Urinary bladder (tissue), 4 donors: ENCODE measurements around the gene MTUS2. TPM values are rescaled to one million over a fixed set of nuclear protein-coding genes. Genes with fewer than 3 reads are reported as not detected.

Experiments used
- DNase-seq: peaks from one replicate; pipeline ENCODE4 v3.0.0-alpha.2; 2015; ENCODE audit errors: extremely low spot score
- H3K27ac ChIP-seq: one replicate; pipeline ENCODE4 v1.5.1; 2013; ENCODE audit warnings: low read depth, mild to moderate bottlenecking, moderate library complexity
- H3K36me3 ChIP-seq: one replicate; pipeline ENCODE4 v1.6.1; 2013; ENCODE audit warnings: mild to moderate bottlenecking, moderate library complexity; ENCODE audit not compliant: insufficient read depth
- H3K4me1 ChIP-seq: one replicate; pipeline ENCODE4 v1.6.1; 2013; ENCODE audit warnings: mild to moderate bottlenecking, moderate library complexity; ENCODE audit not compliant: insufficient read depth
- H3K4me3 ChIP-seq: one replicate; pipeline ENCODE4 v1.5.1; 2013; ENCODE audit warnings: low read depth, low read length
- WGBS: extraction: QIAGEN DNeasy Blood & Tissue Kit; methylation state at CpG from one replicate; pipeline ENCODE4 v1.1.7; 2013; 5-methylcytosine and 5-hydroxymethylcytosine counted together
- polyA plus RNA-seq: library from polyadenylated mRNA; stranded (reverse); fragments of 200-250 nt; gene quantifications from one replicate; pipeline ENCODE4 v1.2.3, GENCODE V29; 2013
- total RNA-seq: library from RNA; depleted of rRNA; stranded (reverse); fragments of >200 nt; gene quantifications from one replicate; pipeline ENCODE4 v1.2.3, GENCODE V29; 2014
- donor health status: healthy with polysubstance abuse.
- donor health status: healthy.

The MTUS2 gene
- total and polyA plus RNA-seq, 2 donors, result 0.25 to 1.4 TPM

DNA sequence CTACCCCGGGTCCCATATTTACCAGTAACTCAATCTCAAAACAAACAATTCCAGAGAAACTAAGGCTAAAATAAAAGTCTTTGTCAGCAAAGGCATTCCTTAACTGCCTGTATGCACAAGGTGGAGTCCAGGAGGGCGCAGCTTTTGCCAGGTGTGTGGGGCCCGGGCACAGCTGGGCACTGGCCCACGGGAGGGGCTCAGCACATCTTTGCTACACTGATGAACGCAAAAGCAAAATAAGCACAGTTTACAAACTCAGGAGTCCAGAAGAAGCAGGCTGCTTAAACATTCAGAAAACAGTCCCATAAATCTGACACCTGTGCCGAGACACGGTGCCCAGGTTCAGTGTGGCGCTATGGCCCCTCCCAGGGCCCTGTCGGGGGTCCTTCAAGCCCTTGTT lies 704.5 kb downstream of the MTUS2 start:
- H3K27ac ChIP-seq, result no peak overlapping the region
- DNase-seq, result no peak
- no peaks in the 10 kb centered on the region for H3K4me1 ChIP-seq
- no peak overlapping the region for H3K4me3 ChIP-seq
- H3K36me3 ChIP-seq, result no peaks in the 10 kb centered on the region
- 92% methylated on average over 9 of the region's 9 CpGs for WGBS

DNA sequence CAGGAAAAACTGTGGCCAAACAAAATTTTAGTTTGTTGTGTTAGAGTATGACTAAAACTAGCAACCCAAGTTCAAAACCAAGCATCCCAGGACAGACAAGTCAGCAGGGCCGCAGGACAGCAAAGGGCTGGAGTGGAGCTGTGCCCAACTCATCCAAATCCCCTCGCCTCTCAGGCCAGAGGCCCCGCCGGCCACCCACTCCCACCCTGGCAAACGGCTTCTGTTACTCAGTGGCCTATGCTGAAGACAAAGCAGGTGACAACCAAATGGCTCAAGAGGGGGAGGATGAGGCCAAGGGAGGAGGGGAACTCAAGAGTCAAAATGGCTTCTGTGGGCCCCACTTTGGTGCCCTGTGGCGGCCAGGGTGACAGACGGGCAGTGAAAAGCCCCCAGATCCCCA lies 705.6 kb downstream of the MTUS2 start:
- no peaks in the 10 kb centered on the region for H3K36me3 ChIP-seq
- no peaks in the 10 kb centered on the region for H3K4me1 ChIP-seq
- H3K27ac ChIP-seq, result no peak overlapping the region
- H3K4me3 ChIP-seq, result no peak overlapping the region
- DNase-seq, result no peak
- WGBS, result 97% methylated on average over 7 of the region's 7 CpGs

DNA sequence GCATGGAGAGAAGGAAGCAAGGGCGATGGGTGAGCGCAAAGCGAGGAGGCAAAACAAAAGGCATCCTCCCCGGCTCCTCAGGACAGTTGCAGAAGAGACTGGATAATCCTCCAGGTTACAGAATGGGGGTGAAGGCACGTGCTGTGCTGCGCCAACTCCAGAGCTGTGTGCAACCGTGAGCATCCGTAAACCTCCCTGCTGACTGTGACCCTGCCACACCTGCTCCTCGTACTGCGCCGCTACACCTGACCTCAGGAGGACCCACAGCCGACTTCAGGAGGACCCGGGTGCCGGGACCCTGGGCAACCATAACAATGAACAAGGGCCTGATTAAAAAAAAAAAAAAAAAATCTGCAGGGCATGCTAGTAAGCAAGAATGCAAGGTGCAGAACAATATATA lies 706.6 kb downstream of the MTUS2 start:
- no peaks in the 10 kb centered on the region for H3K4me1 ChIP-seq
- WGBS, result 95% methylated on average over 14 of the region's 14 CpGs
- H3K4me3 ChIP-seq, result no peak overlapping the region
- H3K27ac ChIP-seq, result no peak overlapping the region
- no peaks in the 10 kb centered on the region for H3K36me3 ChIP-seq
- no peak for DNase-seq

DNA sequence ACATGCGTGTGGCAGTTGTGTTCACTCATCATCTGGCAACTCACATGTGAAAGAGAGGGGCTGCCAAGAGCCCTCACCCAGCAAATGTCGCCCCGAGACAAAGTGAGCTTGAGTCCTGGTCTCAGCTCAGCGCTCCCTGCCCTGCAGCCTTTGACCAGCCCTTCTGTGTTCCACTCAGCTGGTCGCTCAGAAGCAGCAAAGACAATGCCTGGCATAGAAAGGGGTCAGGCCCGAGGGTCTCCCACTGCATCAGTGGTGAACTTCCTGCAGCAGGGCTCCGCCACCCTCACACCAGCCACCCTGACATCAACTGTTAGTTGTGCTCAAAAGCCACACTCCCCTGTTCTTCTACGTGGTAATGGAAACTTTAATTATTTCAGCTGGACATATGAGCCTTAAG lies 707.4 kb downstream of the MTUS2 start:
- Histone ChIP-seq H3K4me1 (no peaks in the 10 kb centered on the region), H3K27ac (no peak overlapping the region), H3K4me3 (no peak overlapping the region), H3K36me3 (no peaks in the 10 kb centered on the region)
- 90% methylated on average over 8 of the region's 8 CpGs for WGBS
- no peak for DNase-seq

DNA sequence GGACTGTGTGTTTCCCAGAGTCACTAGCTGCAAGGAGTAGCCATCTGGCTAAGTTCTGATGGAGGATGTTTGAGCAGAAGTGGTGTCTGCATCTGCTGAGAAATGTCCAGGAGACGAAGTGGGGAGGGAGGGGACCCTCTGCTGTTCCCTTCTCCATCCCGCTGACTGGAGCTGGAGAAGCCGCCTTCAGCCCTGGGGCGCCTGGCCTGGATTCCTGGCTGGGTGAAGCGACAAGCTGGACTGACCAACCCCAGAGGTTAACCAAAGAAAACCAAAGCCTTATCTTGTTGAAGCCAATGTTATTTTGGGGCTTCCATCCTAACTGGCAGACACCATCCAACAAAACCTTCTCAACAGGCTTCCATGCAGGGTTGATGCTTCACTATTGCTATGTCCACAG lies 707.8 kb downstream of the MTUS2 start:
- DNase-seq, result no peak
- Histone ChIP-seq H3K36me3 (no peaks in the 10 kb centered on the region), H3K4me3 (no peak overlapping the region), H3K27ac (no peak overlapping the region), H3K4me1 (no peaks in the 10 kb centered on the region)
- WGBS, result 95% methylated on average over 5 of the region's 5 CpGs

DNA sequence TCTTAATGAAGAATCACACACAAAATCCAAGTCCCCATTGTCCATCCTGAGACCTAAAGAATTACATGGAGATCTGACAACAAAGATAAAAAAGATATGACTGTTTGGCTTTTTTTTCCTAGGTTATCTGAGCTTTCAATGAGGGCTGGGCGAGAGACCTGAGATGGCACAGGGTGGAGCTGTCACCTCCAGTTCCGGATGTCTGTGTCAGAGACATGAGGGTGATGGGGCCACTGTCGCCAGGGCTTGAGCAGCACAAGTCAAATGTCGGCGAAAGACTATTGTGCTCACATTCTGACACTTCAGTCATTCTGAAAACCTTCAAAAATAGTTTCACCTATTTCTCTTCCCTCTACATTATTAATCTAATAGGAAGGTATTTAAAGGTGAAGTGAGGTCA lies 709.6 kb downstream of the MTUS2 start:
- 96% methylated on average over 5 of the region's 5 CpGs for WGBS

DNA sequence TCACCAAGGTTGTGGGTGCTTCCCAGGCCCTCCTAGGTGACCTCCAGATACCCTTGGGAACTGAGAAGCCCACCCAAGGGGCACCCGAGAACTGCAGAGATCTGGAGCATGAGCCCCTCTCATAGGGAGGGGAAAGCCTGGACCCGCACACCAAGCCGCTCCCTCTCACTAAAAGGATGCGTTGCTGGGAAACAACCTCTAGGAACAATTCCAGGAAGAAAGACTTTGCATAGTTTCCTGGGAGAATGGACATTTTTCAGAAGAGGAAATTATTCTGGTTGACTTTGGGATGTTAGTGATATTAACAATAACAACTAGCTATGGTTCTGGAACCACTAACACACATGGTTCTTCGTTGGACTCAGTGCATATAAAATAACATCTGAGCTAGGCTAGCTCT lies 710.8 kb downstream of the MTUS2 start:
- 84% methylated on average over 5 of the region's 5 CpGs for WGBS
- no peaks in the 10 kb centered on the region for H3K36me3 ChIP-seq
- no peak for DNase-seq
- H3K4me1 ChIP-seq, result no peaks in the 10 kb centered on the region
- H3K27ac ChIP-seq, result no peak overlapping the region
- no peak overlapping the region for H3K4me3 ChIP-seq

More for the DNA sequence above, 709.6 kb downstream of the MTUS2 start:
- no peak for DNase-seq
- no peak overlapping the region for H3K4me3 ChIP-seq
- no peaks in the 10 kb centered on the region for H3K36me3 ChIP-seq
- no peak overlapping the region for H3K27ac ChIP-seq
- no peaks in the 10 kb centered on the region for H3K4me1 ChIP-seq

DNA sequence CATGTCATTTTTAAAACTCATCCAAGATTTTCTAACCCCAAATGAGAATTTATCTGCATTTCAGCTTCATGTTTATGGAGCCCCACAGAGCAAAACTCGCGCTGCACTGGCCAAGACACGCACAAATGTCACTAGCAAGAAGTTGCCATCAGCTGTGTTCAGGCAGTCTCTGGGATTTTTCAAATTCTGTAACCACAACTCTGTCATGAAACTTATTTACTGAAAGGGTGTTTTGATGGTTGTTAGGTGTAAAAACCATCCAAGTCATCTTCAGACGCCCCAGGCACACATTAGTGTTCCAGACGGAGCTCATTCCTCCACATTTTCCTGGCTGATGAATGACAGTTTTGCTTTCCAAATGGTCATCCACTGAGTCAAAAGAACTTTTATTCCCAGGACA lies 712.0 kb downstream of the MTUS2 start:
- WGBS, result 88% methylated on average over 5 of the region's 5 CpGs
- Histone ChIP-seq H3K27ac (no peak overlapping the region), H3K4me1 (no peaks in the 10 kb centered on the region), H3K36me3 (no peaks in the 10 kb centered on the region), H3K4me3 (no peak overlapping the region)
- no peak for DNase-seq

DNA sequence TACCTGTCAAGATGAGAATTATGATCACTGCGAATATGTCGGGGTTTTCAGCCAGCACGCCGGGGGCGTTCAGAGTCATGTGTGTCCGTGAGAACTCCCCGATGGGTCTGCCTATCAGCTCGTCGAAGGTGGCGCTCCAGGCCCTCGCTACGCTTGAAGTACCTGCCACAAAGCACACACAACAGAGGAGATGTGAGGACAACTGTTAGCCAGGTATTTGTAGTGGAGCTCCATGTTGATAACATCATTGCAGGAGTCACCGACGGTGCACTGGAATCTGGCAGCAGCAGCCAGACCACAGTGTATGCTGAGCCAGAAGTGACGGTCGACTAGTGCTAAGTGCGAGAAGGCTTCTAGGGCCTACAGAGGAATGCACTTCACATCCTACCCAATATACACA lies 712.7 kb downstream of the MTUS2 start:
- no peaks in the 10 kb centered on the region for H3K36me3 ChIP-seq
- no peak for DNase-seq
- no peak overlapping the region for H3K27ac ChIP-seq

DNA sequence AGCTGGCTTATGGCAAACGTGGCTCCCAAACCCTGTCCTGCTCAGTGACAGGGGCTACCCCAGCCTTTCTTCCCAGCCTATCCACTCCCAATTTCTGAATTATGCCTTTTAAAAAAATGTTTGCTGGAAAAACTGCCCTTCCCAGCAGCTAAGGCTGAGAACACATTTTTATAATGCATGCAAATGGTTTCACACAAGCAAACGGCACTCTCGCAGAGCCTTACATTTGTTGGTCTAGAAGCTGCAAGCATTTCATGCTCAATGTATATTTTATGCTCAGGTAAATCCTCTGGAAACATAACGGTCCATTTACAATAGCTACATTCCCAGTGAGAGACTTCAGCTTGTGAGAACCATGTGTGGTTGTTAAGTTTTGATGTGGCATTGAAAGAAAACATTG lies 713.9 kb downstream of the MTUS2 start:
- no peak overlapping the region for H3K27ac ChIP-seq
- no peaks in the 10 kb centered on the region for H3K36me3 ChIP-seq
- no peaks in the 10 kb centered on the region for H3K4me1 ChIP-seq
- WGBS, result 92% methylated on average over 4 of the region's 4 CpGs
- H3K4me3 ChIP-seq, result no peak overlapping the region
- DNase-seq, result no peak

More for the DNA sequence above, 712.7 kb downstream of the MTUS2 start:
- WGBS, result 87% methylated on average over 17 of the region's 17 CpGs
- Histone ChIP-seq H3K4me1 (no peaks in the 10 kb centered on the region), H3K4me3 (no peak overlapping the region)

DNA sequence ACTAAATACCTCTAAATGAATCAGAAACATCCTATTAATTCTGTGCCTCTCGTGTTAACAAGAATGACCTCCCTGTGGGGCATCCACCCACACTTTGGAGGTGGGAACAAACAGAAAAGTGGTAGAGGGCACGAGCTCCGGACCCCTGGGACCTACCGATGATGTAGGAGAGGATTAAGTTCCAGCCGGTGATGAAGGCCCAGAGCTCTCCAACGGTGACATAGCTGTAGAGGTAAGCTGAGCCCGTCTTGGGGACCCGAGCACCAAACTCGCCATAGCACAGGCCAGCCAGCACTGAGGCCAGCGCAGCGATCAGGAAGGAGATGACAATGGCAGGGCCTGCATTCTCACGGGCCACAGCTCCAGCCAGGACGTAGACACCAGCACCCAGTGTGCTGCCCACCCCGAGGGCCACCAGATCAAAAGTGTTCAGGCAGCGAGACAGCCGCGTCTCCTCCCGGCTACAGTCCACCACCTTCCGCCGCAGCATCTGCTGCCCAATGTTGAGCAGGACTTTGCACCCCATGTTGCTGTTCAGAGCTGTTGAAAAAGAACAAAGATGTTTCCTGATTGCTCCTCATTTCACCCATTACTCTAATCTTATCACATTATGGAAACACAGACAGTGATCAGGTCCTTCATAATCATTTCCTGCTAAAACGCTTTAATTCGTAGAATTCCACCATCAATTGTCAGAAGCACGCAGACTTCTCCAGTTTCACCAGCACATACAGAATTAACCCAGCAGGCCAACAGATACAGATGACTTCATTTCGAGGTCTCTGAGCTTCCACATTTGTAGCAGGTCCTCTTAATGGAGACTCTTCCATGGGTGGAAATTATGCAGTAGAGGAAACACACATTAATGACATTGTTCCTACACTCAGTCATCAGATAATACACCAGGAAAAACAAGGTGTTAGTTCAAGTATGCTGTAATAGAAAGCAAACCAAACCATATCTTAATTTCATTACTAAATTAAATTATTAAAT lies 715.8 kb downstream of the MTUS2 start:
- DNase-seq, result no peak
- WGBS, result 91% methylated on average over 24 of the region's 24 CpGs
- H3K36me3 ChIP-seq, result no peaks in the 10 kb centered on the region
- H3K4me3 ChIP-seq, result no peak overlapping the region
- H3K27ac ChIP-seq, result no peak overlapping the region
- H3K4me1 ChIP-seq, result no peaks in the 10 kb centered on the region

DNA sequence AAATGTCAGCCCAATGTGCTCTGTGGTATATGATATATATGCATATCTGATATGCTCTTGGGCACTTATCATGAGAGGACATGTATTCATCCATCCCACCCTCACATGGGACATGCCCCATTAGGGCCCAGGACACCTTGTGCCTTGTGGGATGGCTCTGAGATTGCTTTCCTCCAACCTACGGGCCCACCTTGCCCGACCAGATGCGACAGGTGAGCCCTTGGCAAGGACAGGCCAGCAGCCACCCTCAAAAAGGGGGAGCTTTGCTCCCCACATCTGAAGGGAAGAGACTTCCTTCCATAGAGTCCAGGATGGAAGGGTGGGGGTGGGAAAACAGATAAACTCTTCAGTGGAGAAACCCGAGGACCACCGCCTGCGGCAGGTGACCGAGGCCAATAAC lies 716.7 kb downstream of the MTUS2 start:
- WGBS, result 96% methylated on average over 7 of the region's 7 CpGs
- no peak overlapping the region for H3K27ac ChIP-seq
- DNase-seq, result no peak
- H3K4me1 ChIP-seq, result no peaks in the 10 kb centered on the region
- no peak overlapping the region for H3K4me3 ChIP-seq
- H3K36me3 ChIP-seq, result no peaks in the 10 kb centered on the region

DNA sequence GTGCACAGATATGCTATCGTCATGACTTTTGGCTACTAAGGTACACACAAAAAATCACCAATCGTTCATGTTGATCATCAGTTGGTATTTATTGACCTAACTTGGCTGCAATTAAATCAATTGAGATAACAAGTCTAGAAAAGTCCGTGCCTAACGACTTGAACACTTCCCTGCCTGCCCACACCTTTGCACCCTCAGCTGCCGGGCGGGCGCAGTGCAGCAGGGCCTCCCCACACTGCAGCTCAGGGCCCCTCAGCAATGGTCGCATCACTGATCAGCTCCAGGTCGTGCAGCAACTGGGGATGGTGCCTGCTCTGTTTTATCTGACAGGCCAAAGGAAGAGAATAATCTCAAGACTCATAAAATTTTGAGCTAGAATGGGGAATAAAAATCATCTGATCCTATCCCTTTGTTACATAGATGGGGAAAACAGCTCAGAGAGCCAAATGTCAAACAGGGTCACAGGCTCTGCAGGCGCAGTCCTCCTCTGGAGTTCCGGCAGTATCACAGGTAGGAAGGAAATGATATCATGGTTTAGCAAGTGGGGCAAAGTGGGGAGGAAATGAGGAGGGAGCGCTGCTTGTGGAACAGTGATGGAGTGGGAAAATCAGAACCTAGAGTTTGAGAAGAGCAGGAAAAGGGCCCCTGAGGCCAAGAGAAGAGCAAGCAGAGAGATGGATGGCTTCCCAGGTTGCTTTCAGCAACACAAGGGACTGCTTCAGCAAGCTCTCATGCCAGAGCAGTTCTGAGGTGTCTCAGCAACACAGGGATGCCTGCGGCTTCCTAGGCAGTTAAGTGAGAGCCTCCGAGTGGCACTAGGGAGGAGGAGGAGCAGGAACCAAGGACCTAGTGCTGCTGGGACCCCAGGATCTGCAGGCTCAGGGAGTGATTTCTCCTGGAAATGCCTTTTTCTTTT lies 717.9 kb downstream of the MTUS2 start:
- no peaks in the 10 kb centered on the region for H3K4me1 ChIP-seq
- no peak overlapping the region for H3K4me3 ChIP-seq
- no peak overlapping the region for H3K27ac ChIP-seq
- DNase-seq, result no peak
- no peaks in the 10 kb centered on the region for H3K36me3 ChIP-seq
- WGBS, result 80% methylated on average over 14 of the region's 14 CpGs

DNA sequence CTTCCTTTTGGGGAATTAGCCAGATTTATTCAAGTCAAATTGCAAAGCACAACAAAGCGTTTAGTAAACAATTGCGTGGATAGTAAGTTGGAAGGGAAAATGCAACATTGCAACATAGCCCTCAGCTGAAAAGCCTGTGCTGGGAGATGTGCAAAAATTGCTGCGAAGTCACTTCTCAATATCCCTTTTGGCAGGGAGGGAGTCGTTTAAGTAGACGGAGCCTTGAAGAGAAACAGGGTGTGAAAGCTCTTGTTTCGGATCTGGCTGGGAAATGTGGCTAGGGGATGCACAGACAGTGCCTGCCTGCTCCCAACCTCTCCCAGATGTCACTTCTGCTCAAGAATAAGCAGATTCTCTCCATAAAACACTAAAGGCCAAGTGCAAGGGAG lies 718.5 kb downstream of the MTUS2 start:
- Histone ChIP-seq H3K4me1 (no peaks in the 10 kb centered on the region), H3K4me3 (no peak overlapping the region), H3K27ac (no peak overlapping the region), H3K36me3 (no peaks in the 10 kb centered on the region)
- 58% methylated on average over 6 of the region's 6 CpGs for WGBS
- no peak for DNase-seq
